Muscle of back (tissue), 11 donors: ENCODE data around the gene PTPRQ. TPM values are rescaled to one million over a fixed set of nuclear protein-coding genes. Genes with fewer than 3 reads are reported as not detected.
"Not testable (repeated sequence)": the region's sequence is repeated elsewhere in the genome, so short reads cannot be mapped to it uniquely, and the experiment has no call there.

Experiments used
- DNase-seq, 3 donors: peaks; one replicate each; pipeline versions ENCODE4 v3.0.0 to v3.0.0-alpha.2; 2013
- polyA plus RNA-seq, 10 donors: library from polyadenylated mRNA; unstranded; fragments of 120-200 nt; gene quantifications; one replicate each; pipeline ENCODE4 v1.2.1, GENCODE V29; 2013; ENCODE audit not compliant: insufficient read length in 10 of 10

Gene PTPRQ
- polyA plus RNA-seq, 10 donors = 0.36 to 2.4 (median 1.3) TPM

- DNase-seq = no peak
These were observed 199.9 kb downstream of the PTPRQ start for GRCh38 chr12:80643961-80644360.

GRCh38 chr12:80648881-80649280 lies 204.8 kb downstream of the PTPRQ start:
- DNase-seq = peak in 2 of 3 donors; percentile 16 to 80

GRCh38 chr12:80655751-80656150 lies 211.7 kb downstream of the PTPRQ start:
- no peak for DNase-seq

- no peak for DNase-seq
These were observed 215.6 kb downstream of the PTPRQ start for GRCh38 chr12:80659512-80660063.

GRCh38 chr12:80662586-80662985 lies 218.6 kb downstream of the PTPRQ start:
- DNase-seq = no peak

GRCh38 chr12:80670214-80670613 lies 226.2 kb downstream of the PTPRQ start:
- no peak for DNase-seq

GRCh38 chr12:80676042-80676636 lies 232.1 kb downstream of the PTPRQ start:
- DNase-seq = not testable (repeated sequence)

- peak in 1 of 3 donors; percentile 29 for DNase-seq
These were observed 232.8 kb downstream of the PTPRQ start for GRCh38 chr12:80676856-80677255.

- DNase-seq = no peak
These were observed 234.0 kb downstream of the PTPRQ start for GRCh38 chr12:80677994-80678393.

- DNase-seq = peak in 1 of 3 donors; percentile 45
These were observed 235.5 kb downstream of the PTPRQ start for GRCh38 chr12:80679346-80680131.

- peak in 1 of 3 donors; percentile 47 for DNase-seq
These were observed 237.3 kb downstream of the PTPRQ start for GRCh38 chr12:80681287-80681686.

- DNase-seq = no peak
These were observed 237.8 kb downstream of the PTPRQ start for GRCh38 chr12:80681786-80682185.

GRCh38 chr12:80684077-80684495 lies 240.1 kb downstream of the PTPRQ start:
- DNase-seq = no peak

- no peak for DNase-seq
These were observed 246.1 kb downstream of the PTPRQ start for GRCh38 chr12:80690090-80690489.

- DNase-seq = no peak
These were observed 246.5 kb downstream of the PTPRQ start for GRCh38 chr12:80690513-80690912.

GRCh38 chr12:80692114-80692513 lies 248.1 kb downstream of the PTPRQ start:
- DNase-seq = no peak

- DNase-seq = no peak
These were observed 253.3 kb downstream of the PTPRQ start for GRCh38 chr12:80697270-80697887.

GRCh38 chr12:80698256-80698655 lies 254.2 kb downstream of the PTPRQ start:
- DNase-seq = no peak

GRCh38 chr12:80698847-80699542 lies 255.0 kb downstream of the PTPRQ start:
- no peak for DNase-seq

- no peak for DNase-seq
These were observed 256.3 kb downstream of the PTPRQ start for GRCh38 chr12:80700327-80700726.

- no peak for DNase-seq
These were observed 257.4 kb downstream of the PTPRQ start for GRCh38 chr12:80701388-80701787.
